ENCODE measurements around the gene MDH1.
"Not testable (repeated sequence)": the region's sequence is repeated elsewhere in the genome, so short reads cannot be mapped to it uniquely, and the experiment has no call there.

The MDH1 gene

DNA sequence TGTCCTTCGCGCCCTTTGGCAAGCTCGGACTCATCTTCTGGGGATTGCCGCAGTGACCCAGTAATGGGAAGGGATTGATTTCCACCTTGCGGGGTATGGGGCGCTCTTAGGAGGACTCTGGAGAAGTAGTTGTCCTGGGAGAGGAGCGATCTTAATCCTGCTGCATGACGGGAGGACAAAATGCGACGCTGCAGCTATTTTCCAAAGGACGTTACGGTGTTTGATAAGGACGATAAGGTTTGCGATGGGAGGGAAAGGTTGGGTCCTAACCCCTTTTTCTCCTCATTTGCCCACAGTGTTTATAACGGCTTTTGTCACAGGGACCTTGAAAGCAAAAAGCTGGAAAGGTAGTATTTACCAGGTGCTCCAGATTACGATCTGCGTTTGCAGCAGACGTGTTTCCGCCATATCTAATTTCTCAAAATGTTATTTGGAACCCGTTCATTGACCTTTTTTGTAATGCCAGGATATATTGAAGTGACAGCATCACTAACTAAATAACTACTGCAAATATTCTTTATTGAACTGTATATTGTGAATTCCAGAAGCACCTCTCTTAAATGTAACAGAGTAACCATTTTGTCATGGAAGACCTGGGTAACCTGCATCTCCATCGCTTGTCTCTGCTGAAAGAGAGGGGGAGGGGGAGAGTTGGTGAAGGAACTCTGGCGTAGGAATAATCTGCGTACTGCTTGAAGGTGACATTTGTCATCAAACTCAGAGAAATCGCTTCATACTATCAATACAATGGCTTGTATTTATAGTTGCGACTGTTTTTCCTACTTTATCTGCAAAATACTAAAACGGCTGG is 590 bp downstream of the MDH1 start:
- no peak for DNase-seq (ENCODE audit: low read depth, low spot score)

GRCh38 chr2:63590626-63591408 is 2.1 kb downstream of the MDH1 start:
- no peak for DNase-seq (ENCODE audit: low read depth, low spot score)

DNA sequence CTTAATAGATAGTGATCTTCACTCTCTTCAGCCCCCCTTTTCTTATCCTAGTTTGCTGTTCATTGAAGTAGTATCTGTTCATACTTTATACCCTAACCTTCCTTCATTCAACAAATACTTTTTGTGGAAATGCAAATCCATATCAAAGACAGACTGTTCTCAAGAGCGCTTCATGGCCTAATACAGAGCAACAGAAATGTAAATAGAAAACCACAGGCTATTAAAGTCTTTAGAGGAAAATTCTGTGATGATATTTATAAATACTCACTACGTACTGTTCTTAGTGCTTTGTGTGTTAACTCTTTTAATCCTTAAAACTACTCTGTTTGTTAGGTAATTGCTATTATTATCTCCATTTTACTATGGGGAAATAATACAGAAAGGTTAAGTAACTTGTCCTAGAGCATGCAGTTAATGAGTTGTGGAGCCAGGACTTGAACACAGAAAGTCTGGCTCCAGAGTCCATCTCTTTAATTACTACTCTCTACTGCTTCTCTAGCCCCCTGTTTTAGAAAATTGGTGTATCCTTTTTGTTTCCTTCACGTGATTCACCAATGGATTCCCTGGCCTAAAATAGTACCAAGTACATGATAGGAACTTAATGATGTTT is 2.9 kb downstream of the MDH1 start:
- no peak for DNase-seq (ENCODE audit: low read depth, low spot score)

DNA sequence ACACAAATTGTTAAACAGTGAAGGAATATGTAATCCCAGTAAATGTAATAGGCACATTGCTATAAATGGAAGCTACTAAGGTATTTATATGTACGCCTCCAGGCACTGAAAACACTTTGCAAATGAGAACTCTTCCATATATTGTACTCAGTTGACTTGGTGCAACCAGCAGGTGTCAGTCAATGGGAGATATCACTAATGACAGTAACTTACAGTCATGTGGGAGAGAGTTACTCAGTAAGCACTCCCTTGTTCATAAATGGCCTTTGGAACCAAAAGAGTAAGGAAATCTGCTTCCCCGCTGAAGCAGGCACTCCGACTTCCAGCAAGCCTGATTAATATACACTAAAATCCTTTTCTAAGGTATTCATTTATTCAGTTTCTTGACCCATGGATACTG is 5.9 kb downstream of the MDH1 start:
- DNase-seq (ENCODE audit: low read depth, low spot score): no peak

DNA sequence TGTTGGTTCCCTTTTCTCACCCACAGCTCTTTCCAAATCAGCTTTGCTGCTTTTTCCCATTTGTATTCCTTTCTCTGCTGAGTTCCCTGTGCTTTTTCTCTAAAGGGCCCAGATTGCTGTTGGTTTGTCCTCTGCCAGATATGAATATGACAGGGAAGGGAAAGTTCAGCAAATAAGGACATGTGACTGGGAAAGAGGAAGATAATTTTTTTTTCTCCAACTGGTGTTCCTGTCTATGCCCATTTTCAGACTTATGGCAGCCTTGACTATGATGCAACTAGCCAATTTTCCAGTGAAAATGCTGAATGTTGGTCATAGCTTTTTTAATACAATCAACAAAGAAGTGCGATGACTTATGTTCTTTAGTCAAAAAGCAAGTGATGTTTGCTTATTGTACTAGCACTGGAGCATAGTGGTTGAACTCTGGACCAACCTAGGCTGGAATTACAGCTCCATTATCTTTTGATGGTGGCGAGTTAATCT is 7.7 kb downstream of the MDH1 start:
- DNase-seq (ENCODE audit: low read depth, low spot score): no peak

GRCh38 chr2:63598981-63599380 is 10.2 kb downstream of the MDH1 start:
- no peak for DNase-seq (ENCODE audit: low read depth, low spot score)

DNA sequence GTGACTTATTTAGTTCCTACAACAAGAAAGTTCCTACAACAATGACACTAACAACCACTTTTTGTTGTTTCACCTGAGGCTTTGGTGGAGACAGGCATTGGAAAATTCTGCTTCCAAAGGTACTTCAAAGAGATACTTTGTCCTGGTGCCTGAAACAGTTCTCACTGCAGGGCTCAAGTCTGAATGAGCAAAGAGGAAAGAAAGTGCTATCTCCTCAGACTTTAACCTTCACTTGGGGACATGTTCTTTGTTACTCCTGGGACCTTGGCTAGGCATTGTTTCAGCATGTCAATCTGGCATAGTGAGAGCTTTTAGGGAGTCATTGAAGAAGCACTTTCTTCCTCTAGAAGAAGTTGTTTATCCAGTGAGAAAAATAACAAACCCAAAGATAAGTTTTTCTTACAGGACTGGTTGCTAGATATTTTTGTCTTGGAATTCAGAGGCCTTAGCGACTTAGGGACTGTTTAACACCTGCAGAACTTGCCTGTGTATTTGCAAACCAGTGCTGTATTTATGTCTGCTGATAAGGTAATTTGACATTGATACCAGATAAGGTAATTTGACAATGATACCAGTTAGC is 12.2 kb downstream of the MDH1 start:
- DNase-seq (ENCODE audit: low read depth, low spot score): peak; percentile 27

DNA sequence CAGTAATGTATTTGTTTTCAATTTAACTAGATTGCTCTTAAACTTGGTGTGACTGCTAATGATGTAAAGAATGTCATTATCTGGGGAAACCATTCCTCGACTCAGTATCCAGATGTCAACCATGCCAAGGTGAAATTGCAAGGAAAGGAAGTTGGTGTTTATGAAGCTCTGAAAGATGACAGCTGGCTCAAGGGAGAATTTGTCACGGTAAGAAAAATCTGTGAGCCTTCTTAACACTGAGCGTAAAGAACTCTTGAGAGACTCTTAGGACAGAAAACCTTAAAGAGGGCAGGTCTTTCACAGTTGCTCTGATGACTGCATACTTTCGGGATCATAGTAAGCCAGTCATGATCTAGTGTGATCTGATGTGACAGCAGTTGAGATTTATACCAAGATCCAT is 15.9 kb downstream of the MDH1 start:
- no peak for DNase-seq (ENCODE audit: low read depth, low spot score)

DNA sequence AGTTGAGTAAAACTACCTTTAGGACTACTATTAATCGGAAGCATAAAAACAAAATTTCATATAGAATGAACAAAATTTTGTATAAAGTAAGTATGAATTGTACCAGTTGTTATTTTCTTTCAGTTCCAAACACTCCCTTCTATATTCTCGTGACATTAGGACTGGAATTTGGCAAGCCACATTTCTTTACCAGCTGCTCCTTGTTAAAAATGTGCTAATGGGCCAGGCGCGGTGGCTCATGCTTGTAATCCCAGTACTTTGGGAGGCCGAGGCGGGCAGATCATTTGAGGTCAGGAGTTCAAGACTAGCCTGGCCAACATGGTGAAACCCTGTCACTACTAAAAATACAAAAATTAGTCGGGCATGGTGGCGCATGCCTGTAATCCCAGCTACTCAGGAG is 20.1 kb downstream of the MDH1 start:
- not testable (repeated sequence) for DNase-seq (ENCODE audit: low read depth, low spot score)

DNA sequence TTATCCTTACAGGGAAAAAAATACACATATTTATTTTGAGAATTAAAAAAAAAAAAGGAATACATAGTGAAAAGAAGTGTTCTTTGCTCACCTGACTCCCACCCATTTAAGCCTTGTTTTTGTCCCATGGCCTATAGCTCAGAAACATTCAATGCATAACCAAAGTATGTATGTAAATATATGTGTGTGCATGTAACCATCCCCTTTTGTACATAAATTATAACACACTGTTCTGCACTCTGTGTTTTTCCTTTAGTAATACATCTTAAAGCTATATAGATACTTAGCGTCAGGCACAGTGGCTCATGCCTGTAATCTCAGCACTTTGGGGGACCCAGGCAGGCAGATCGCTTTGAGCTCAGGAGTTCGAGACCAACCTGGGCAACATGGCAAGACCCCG is 21.8 kb downstream of the MDH1 start:
- no peak for DNase-seq (ENCODE audit: low read depth, low spot score)

- peak; percentile 48 for DNase-seq (ENCODE audit: low read depth, low spot score)
Measured at GRCh38 chr2:63613391-63613901, 24.7 kb downstream of the MDH1 start.

DNA sequence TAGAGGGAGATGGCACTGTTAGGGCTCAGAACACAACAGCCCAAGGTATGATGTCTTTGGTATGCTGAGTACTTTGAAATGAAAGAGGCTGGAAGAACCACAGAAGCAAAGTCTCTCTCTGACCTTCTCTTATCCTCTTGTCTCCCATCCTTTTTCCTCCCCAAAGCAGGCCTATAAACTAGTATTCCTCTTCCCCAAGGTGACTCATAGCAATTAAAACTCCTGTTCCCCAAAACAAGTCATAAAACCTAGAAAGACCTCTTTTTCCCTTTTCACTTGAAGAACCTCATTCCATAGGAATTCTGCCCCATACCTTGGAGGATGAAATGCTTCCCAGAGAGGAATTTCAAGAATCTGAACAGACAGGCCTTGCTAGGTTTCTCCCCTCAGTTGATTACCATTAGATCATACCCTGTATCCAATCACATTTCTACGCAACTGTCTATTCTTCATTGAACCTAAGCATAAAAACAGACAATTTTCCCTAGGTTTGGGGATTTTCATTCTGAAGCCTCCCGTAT is 25.7 kb downstream of the MDH1 start:
- DNase-seq (ENCODE audit: low read depth, low spot score): peak; percentile 87

GRCh38 chr2:63614983-63615945 is 26.5 kb downstream of the MDH1 start:
- DNase-seq (ENCODE audit: low read depth, low spot score): peak; percentile 94

DNA sequence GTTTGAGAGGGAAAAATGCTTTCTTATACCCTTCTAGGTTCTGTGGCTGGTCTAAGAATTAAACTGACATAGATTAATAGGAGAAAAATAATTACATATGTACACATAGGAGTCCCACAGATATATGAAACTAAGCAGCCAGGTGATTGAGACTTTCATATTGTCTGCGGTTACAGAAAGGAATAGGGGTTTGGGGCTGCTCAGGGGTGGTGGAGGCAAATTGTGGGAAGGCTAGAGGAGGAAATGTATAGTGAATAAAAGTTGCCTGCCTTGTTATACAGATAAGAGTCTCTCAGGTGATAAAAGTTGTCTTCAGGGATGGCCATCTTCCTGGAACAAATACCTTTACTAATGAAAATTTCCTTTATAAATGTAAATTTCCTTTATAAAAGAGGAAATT is 28.6 kb downstream of the MDH1 start:
- no peak for DNase-seq (ENCODE audit: low read depth, low spot score)

DNA sequence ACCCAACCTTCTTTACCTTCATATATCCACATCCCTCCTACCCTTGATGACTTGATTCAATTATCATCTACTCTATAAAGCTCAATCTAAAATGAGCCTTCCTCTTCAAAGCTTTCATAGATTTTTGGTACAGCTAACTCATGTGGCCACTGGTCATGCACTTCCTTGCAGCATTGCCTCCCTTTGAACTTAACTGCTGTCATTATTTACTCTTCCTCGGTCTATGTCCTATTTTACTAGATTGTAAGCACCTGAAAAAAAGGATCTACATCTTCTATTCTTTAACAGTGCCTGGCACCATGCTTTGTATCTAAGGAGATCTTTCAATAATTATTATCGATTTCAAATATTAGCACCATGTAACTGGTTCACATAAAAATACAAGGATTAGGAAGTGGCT is 30.6 kb downstream of the MDH1 start:
- DNase-seq (ENCODE audit: low read depth, low spot score): no peak

DNA sequence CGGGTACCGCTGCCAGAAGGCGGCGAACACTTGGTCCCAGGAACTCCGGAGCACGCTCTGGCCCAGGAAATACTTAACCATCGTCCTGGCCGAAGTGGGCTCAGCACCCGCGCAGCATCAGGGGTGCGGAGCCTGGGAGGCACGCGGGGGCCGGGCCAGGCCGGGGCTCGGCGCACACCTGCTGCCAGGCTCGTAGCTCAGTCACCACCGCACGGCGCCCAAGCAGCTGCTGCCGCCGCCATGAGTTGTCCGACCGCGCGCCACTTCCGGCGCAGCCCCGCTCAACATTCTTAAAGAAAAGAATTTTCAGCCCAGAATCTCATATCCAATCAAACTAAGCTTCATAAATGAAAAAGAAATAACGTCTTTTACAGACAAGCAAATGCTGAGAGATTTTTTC is 34.0 kb downstream of the MDH1 start:
- DNase-seq (ENCODE audit: low read depth, low spot score): no peak

GRCh38 chr2:63623763-63624162 is 35.0 kb downstream of the MDH1 start:
- not testable (repeated sequence) for DNase-seq (ENCODE audit: low read depth, low spot score)

- no peak for DNase-seq (ENCODE audit: low read depth, low spot score)
Measured at GRCh38 chr2:63627866-63628265, 39.1 kb downstream of the MDH1 start.

- DNase-seq (ENCODE audit: low read depth, low spot score): no peak
Measured at GRCh38 chr2:63628403-63628942, 39.7 kb downstream of the MDH1 start.

- no peak for DNase-seq (ENCODE audit: low read depth, low spot score)
Measured at GRCh38 chr2:63631501-63631900, 42.7 kb downstream of the MDH1 start.
